HUES6 (cell line): ENCODE data around the gene NTRK2.

Experiments
- H3K27ac ChIP-seq: 2 replicates; pipeline ENCODE4 v1.7.0; 2013; ENCODE audit warnings: low read depth, mild to moderate bottlenecking, low read length, inconsistent platforms
- H3K27me3 ChIP-seq: 2 replicates; pipeline ENCODE4 v1.6.1; 2013; ENCODE audit warnings: low read length; ENCODE audit not compliant: control insufficient read depth, insufficient read depth
- H3K36me3 ChIP-seq: 2 replicates; pipeline ENCODE4 v1.6.1; 2013; ENCODE audit warnings: low read length; ENCODE audit not compliant: control insufficient read depth, insufficient read depth
- H3K4me1 ChIP-seq: 2 replicates; pipeline ENCODE4 v1.6.1; 2013; ENCODE audit warnings: low read length; ENCODE audit not compliant: control insufficient read depth, insufficient read depth
- H3K4me3 ChIP-seq: 2 replicates; pipeline ENCODE4 v1.5.1; 2013; ENCODE audit warnings: low read depth, low read length
- H3K9ac ChIP-seq: one replicate; pipeline ENCODE4 v1.6.1; 2013; ENCODE audit warnings: mild to moderate bottlenecking, low read length
- H3K9me3 ChIP-seq: 2 replicates; pipeline ENCODE4 v1.6.1; 2013; ENCODE audit warnings: low read depth, low read length; ENCODE audit not compliant: control insufficient read depth, insufficient read depth

NTRK2 gene

GRCh38 chr9:85040146-85040545 lies 370.6 kb downstream of the NTRK2 start:
- no peak overlapping the region for H3K27ac ChIP-seq
- peaks cover 15% of the 10 kb centered on the region for H3K4me1 ChIP-seq
- H3K27me3 ChIP-seq = no peaks in the 10 kb centered on the region
- H3K9me3 ChIP-seq = no peaks in the 10 kb centered on the region
- no peaks in the 10 kb centered on the region for H3K36me3 ChIP-seq
- H3K9ac ChIP-seq = no peak overlapping the region
- no peak overlapping the region for H3K4me3 ChIP-seq

DNA sequence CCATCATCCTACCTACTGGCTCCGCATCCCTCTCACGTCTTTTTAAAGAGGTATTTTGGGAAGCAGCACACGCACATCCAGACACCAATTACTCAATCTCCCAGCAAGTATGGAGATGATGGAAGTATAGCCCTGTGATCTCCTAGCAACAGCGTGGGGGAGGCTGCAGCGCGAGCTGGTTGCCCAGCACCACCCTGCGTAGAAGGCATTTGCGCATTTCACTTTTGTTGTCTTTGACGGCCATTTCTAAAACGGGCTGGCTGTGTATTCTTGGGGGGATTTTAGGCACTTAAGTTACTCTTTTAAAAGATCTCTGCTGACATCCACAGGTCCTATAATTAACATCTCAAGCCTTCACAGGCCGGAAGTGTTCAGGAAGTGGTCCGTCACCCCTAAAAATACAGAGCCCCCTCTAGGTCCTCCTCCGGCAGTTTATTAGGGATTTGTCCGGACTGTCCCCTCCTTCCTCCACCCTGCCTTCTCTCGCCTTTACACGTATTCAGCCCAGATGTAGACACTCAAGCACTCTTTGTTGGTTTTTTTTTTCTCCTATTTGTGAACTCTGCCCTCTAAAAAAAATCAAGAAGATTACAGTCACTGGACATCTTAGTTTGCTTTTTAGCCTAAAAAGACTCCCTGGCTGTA lies 371.4 kb downstream of the NTRK2 start:
- no peaks in the 10 kb centered on the region for H3K36me3 ChIP-seq
- H3K27ac ChIP-seq = no peak overlapping the region
- H3K27me3 ChIP-seq = no peaks in the 10 kb centered on the region
- no peak overlapping the region for H3K4me3 ChIP-seq
- no peak overlapping the region for H3K9ac ChIP-seq
- no peaks in the 10 kb centered on the region for H3K9me3 ChIP-seq
- H3K4me1 ChIP-seq = peaks cover 15% of the 10 kb centered on the region

DNA sequence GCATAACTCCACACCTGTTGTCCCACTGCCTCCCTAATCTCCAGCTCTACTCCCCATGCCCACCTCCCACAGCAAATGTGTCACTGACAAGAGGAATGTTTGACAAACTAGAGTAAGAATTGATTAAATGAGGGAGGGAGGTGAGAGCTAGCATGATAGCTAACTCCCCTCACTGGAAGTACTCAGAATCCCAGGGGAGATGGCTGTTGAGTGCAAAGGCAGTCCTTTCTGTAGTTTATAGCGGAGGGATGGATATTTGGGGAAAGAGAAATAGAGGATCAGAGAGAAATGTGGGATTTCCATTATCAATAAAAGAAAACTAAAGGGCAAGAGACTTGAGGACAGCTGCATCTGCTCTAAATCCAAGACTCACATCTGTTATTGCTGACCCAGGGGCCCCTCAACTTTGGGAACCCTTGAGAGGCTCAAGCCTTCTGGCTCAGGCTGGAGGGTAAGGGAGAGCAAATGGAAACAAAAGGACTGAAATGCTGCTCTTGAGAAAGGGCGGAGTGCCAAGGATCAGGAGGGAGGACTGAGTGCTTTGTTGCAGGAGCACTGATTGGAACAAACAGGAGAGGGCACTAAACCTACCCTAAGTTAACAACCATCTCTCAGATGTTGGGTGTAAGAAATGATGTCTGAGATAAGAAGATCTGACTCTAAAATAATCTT lies 372.1 kb downstream of the NTRK2 start:
- Histone ChIP-seq H3K4me1 (peaks cover 15% of the 10 kb centered on the region), H3K27ac (no peak overlapping the region), H3K4me3 (no peak overlapping the region), H3K27me3 (no peaks in the 10 kb centered on the region), H3K9me3 (no peaks in the 10 kb centered on the region), H3K36me3 (no peaks in the 10 kb centered on the region), H3K9ac (no peak overlapping the region)

DNA sequence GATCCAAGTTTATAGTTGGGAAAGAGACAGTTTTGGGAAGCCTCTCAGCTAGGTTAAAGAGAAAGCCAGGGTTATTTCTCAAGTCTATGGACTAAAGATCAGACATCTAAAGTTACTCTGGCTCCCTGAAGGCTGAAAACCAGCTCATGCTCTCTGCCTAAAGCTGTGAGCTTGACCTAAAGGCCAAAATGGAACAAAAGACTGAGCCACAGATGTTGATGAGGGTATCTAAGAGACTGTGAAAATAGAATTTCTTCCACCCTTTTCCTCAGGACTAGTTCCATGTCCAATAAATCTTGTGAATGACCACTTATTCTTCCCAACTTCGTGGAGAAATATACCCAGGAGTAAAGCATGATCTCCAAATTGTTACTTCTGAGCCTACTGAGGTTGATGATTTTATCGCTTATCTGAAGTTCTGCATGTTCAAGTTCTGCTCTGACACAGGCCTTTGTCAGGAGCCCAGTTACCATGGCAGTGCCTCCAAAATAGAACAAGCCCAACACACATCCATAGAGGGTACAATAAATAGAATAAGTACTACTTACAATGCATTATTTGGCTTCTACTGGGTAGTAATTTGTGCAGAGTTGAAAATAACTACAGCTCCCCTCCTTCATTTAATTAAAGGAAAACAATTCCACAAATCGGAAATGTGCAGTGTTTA lies 373.6 kb downstream of the NTRK2 start:
- Histone ChIP-seq H3K4me1 (peaks cover 15% of the 10 kb centered on the region), H3K27ac (no peak overlapping the region), H3K4me3 (no peak overlapping the region), H3K36me3 (no peaks in the 10 kb centered on the region), H3K9me3 (no peaks in the 10 kb centered on the region), H3K9ac (no peak overlapping the region), H3K27me3 (no peaks in the 10 kb centered on the region)

- Histone ChIP-seq H3K27ac (no peak overlapping the region), H3K36me3 (no peaks in the 10 kb centered on the region), H3K4me1 (peaks cover 15% of the 10 kb centered on the region), H3K9me3 (no peaks in the 10 kb centered on the region), H3K4me3 (no peak overlapping the region), H3K27me3 (no peaks in the 10 kb centered on the region), H3K9ac (no peak overlapping the region)
Measured at GRCh38 chr9:85045271-85045670, 375.7 kb downstream of the NTRK2 start.

DNA sequence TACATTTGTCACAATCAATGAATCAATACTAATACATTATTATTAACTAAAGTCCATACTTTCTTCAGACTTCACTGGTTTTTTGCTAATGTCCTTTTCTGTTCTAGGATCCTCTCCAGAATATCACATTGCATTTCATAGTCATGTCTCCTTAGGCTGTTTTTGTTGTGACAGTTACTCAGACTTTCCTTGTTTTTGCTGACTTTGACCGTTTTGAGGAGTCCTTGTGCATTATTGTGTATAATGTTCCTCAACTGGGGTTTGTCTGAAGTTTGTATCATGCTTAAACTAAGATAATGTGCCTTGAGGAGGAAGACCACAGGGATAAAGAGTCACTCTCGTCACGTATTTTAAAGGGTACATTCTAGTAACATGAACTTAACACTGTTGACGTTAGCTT lies 376.9 kb downstream of the NTRK2 start:
- no peaks in the 10 kb centered on the region for H3K9me3 ChIP-seq
- H3K9ac ChIP-seq = no peak overlapping the region
- peaks cover 3% of the 10 kb centered on the region; the same call in 1 of the 2 replicates for H3K4me1 ChIP-seq
- no peaks in the 10 kb centered on the region for H3K27me3 ChIP-seq
- H3K27ac ChIP-seq = no peak overlapping the region
- no peak overlapping the region for H3K4me3 ChIP-seq
- H3K36me3 ChIP-seq = no peaks in the 10 kb centered on the region

DNA sequence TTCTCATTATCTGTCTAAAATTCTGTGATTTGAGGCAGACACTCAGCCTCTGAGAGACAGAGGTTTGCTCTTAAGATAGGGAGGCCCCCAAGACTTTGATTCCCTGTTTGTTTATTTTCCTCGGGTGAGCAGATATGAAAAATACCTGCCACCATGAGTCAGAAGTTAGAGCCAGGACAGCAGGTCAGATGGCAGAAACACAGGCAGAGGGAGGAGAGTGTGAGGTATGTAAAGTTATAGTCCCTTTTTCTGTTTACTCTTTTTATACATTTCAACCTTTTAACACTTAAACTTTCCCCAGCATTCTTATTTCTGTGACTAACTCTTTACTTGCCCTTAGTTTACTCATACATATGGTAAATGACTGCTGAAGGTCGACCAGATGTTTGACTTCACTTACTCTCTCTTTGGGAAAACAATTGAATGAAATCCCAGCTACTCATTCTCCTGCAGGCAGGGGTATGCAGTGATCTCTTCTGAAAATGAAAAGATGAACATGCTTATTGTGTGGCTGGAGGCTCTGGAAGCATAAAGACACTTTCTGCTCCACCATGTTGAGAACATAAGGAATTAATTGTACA lies 383.8 kb downstream of the NTRK2 start:
- no peak overlapping the region for H3K9ac ChIP-seq
- no peak overlapping the region for H3K4me3 ChIP-seq
- no peak overlapping the region for H3K27ac ChIP-seq
- H3K4me1 ChIP-seq = peaks cover 5% of the 10 kb centered on the region; the same call in 1 of the 2 replicates
- no peaks in the 10 kb centered on the region for H3K27me3 ChIP-seq
- H3K9me3 ChIP-seq = no peaks in the 10 kb centered on the region
- H3K36me3 ChIP-seq = no peaks in the 10 kb centered on the region

- peaks cover 5% of the 10 kb centered on the region; the same call in 1 of the 2 replicates for H3K4me1 ChIP-seq
Measured at GRCh38 chr9:85054017-85054416, 384.5 kb downstream of the NTRK2 start.

GRCh38 chr9:85055506-85056202 lies 386.1 kb downstream of the NTRK2 start:
- H3K4me1 ChIP-seq = peaks cover 5% of the 10 kb centered on the region; the same call in 1 of the 2 replicates
- no peak overlapping the region for H3K9ac ChIP-seq
- no peak overlapping the region for H3K4me3 ChIP-seq
- H3K27me3 ChIP-seq = no peaks in the 10 kb centered on the region
- H3K9me3 ChIP-seq = no peaks in the 10 kb centered on the region
- H3K27ac ChIP-seq = no peak overlapping the region
- H3K36me3 ChIP-seq = no peaks in the 10 kb centered on the region

More at GRCh38 chr9:85054017-85054416, 384.5 kb downstream of the NTRK2 start:
- H3K36me3 ChIP-seq = no peaks in the 10 kb centered on the region
- H3K27ac ChIP-seq = no peak overlapping the region
- H3K9ac ChIP-seq = no peak overlapping the region
- no peak overlapping the region for H3K4me3 ChIP-seq
- H3K9me3 ChIP-seq = no peaks in the 10 kb centered on the region
- no peaks in the 10 kb centered on the region for H3K27me3 ChIP-seq

- no peak overlapping the region for H3K9ac ChIP-seq
- H3K36me3 ChIP-seq = no peaks in the 10 kb centered on the region
- H3K27ac ChIP-seq = no peak overlapping the region
- H3K27me3 ChIP-seq = no peaks in the 10 kb centered on the region
- H3K9me3 ChIP-seq = no peaks in the 10 kb centered on the region
- H3K4me3 ChIP-seq = no peak overlapping the region
- peaks cover 5% of the 10 kb centered on the region; the same call in 1 of the 2 replicates for H3K4me1 ChIP-seq
Measured at GRCh38 chr9:85056203-85056572, 386.7 kb downstream of the NTRK2 start.
